Neuronal stem cell (in vitro differentiated cells): Measurements from ENCODE around the gene RGS6.

ENCODE experiments used
- DNase-seq: peaks from one replicate; pipeline ENCODE4 v3.0.0-alpha.2; 2013; ENCODE audit warnings: low spot score
- H2AFZ ChIP-seq: one replicate; pipeline ENCODE4 v1.6.1; 2013; ENCODE audit warnings: mild to moderate bottlenecking, low read length, inconsistent platforms
- H2AK5ac ChIP-seq: 2 replicates; pipeline ENCODE4 v1.6.1; 2013; ENCODE audit warnings: low read depth, mild to moderate bottlenecking, inconsistent platforms, low read length, moderate library complexity, mixed read lengths
- H2BK120ac ChIP-seq: 2 replicates; pipeline ENCODE4 v1.6.1; 2013; ENCODE audit warnings: low read depth, mild to moderate bottlenecking, inconsistent platforms, low read length, moderate library complexity, mixed read lengths
- H2BK12ac ChIP-seq: one replicate; pipeline ENCODE4 v1.6.1; 2013; ENCODE audit warnings: low read length, inconsistent platforms
- H2BK15ac ChIP-seq: 2 replicates; pipeline ENCODE4 v1.6.1; 2013; ENCODE audit warnings: mild to moderate bottlenecking, low read length, inconsistent platforms, mixed read lengths
- H2BK5ac ChIP-seq: one replicate; pipeline ENCODE4 v1.6.1; 2013; ENCODE audit warnings: inconsistent platforms, mild to moderate bottlenecking, low read length, moderate library complexity
- H3K14ac ChIP-seq: one replicate; pipeline ENCODE4 v1.6.1; 2013; ENCODE audit warnings: low read length, inconsistent platforms
- H3K18ac ChIP-seq: 2 replicates; pipeline ENCODE4 v1.6.1; 2013; ENCODE audit warnings: low read length, inconsistent platforms
- H3K23ac ChIP-seq: 2 replicates; pipeline ENCODE4 v1.6.1; 2013; ENCODE audit warnings: low read depth, mild to moderate bottlenecking, mixed read lengths, low read length, inconsistent platforms; ENCODE audit not compliant: poor library complexity
- H3K27ac ChIP-seq: replicated peaks from 3 replicates; pipeline ENCODE4 v1.5.1; 2013; ENCODE audit warnings: low read length, inconsistent platforms
- H3K27me3 ChIP-seq, 3 experiments: 2 replicates each; pipeline ENCODE4 v1.6.1; 2013; ENCODE audit warnings: low read length in 3 of 3, mild to moderate bottlenecking in 2 of 3, inconsistent platforms in 1 of 3, low read depth in 1 of 3, mixed read lengths in 1 of 3, moderate library complexity in 1 of 3; ENCODE audit not compliant: control insufficient read depth in 3 of 3, insufficient read depth in 3 of 3
- H3K36me3 ChIP-seq, 2 donors: replicated peaks in 1 of 2; 2 replicates each; pipeline ENCODE4 v1.6.1; 2013; ENCODE audit warnings: low read length in 2 of 2; ENCODE audit not compliant: control insufficient read depth in 2 of 2, insufficient read depth in 2 of 2
- H3K4ac ChIP-seq: 2 replicates; pipeline ENCODE4 v1.6.1; 2013; ENCODE audit warnings: inconsistent platforms, mild to moderate bottlenecking, low read length, moderate library complexity
- H3K4me1 ChIP-seq, 2 donors: 1 replicate in 1 of 2; 2 replicates in 1 of 2; pipeline ENCODE4 v1.6.1; 2013; ENCODE audit warnings: low read length in 2 of 2, low read depth in 1 of 2; ENCODE audit not compliant: control insufficient read depth in 2 of 2, insufficient read depth in 1 of 2
- H3K4me2 ChIP-seq: one replicate; pipeline ENCODE4 v1.6.1; 2013; ENCODE audit warnings: mild to moderate bottlenecking, low read length, inconsistent platforms; ENCODE audit not compliant: insufficient read depth, poor library complexity, severe bottlenecking
- H3K4me3 ChIP-seq, 2 donors: 2 replicates each; pipeline ENCODE4 v1.5.1; 2013; ENCODE audit warnings: low read length in 2 of 2, mild to moderate bottlenecking in 2 of 2, inconsistent platforms in 1 of 2, moderate library complexity in 1 of 2
- H3K79me1 ChIP-seq: one replicate; pipeline ENCODE4 v1.6.1; 2013; ENCODE audit warnings: low read depth, mild to moderate bottlenecking, inconsistent platforms, low read length, moderate library complexity
- H3K9ac ChIP-seq: one replicate; pipeline ENCODE4 v1.6.1; 2013; ENCODE audit warnings: mild to moderate bottlenecking, low read depth, low read length, inconsistent platforms; ENCODE audit not compliant: poor library complexity
- H3K9me3 ChIP-seq, 2 donors: replicated peaks in 1 of 2; 2 replicates each; pipeline versions ENCODE3 to v1.6.1; 2013; ENCODE audit warnings: low read length in 2 of 2, mild to moderate bottlenecking in 2 of 2, inconsistent platforms in 1 of 2, low read depth in 1 of 2, mixed read lengths in 1 of 2, moderate library complexity in 1 of 2; ENCODE audit not compliant: control insufficient read depth in 2 of 2, insufficient read depth in 1 of 2
- H4K8ac ChIP-seq: one replicate; pipeline ENCODE4 v1.6.1; 2013; ENCODE audit warnings: low read depth, mild to moderate bottlenecking, inconsistent platforms, low read length, moderate library complexity
- H4K91ac ChIP-seq: one replicate; pipeline ENCODE4 v1.6.1; 2013; ENCODE audit warnings: low read length, low read depth, mild to moderate bottlenecking, inconsistent platforms; ENCODE audit not compliant: poor library complexity
- WGBS, 2 donors: extraction: QIAGEN DNeasy Blood & Tissue Kit; methylation state at CpG; one replicate each; pipeline ENCODE4 v1.1.7; 2013; ENCODE audit warnings: missing lambda C conversion rate in 2 of 2, mixed read lengths in 1 of 2; ENCODE audit not compliant: insufficient read length in 2 of 2, insufficient replicate concordance in 1 of 2; ENCODE audit errors: extremely low coverage in 2 of 2; 5-methylcytosine and 5-hydroxymethylcytosine counted together

RGS6 gene

DNA sequence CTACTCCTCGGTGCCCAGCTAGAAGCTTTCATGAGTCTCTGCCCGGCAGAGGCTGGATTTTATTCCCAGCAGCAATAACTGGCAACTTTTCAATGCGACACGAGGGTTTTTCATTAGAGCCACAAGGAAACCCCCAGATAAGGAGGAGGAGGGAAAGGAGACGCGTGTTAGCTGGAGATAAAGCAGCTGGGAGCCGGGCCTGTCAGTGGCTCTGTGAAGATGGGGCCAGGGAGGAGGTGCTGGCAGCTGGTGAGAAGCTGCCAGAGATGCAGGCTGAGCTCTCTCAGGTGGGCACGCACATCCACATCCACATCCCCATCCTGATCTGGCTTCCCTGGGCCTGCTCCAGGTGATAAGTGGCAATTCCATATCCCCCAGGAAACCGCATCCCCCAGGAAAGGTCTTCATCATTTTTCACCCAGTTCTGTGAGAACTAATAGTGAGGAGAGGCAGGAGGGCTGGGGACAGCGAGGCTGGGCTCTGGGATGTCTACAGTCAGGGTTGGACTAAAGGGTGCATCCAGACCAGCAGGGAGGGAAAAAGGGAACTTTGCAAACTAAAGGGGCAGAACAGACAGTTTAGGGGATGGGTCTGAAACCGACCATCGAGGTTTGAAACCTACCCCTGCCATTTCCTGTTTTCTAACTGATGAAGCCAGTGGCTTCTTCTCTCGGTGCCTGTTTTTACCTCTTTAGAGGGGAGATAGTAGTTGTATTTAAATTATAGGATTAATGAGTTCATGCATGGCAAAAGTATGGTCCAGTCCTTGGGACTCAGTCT is 548.4 kb downstream of the RGS6 start:
- no peak for DNase-seq
- Histone ChIP-seq H3K36me3 (no peaks in the 10 kb centered on the region), H2BK120ac (no peak overlapping the region), H3K4ac (no peak overlapping the region), H3K79me1 (no peaks in the 10 kb centered on the region), H3K4me1 (peaks cover 13 to 51% of the 10 kb centered on the region in 2 donors), H2BK5ac (no peak overlapping the region), H2AFZ (peak overlapping the region; percentile 37), H3K4me2 (no peak overlapping the region), H3K18ac (no peak overlapping the region), H3K9me3 (peaks cover 0 to 8% of the 10 kb centered on the region in 2 donors), H3K14ac (no peak overlapping the region), H3K23ac (no peak overlapping the region), H2BK12ac (no peak overlapping the region), H3K27ac (no peak overlapping the region), H2AK5ac (no peak overlapping the region), H3K9ac (no peak overlapping the region), H2BK15ac (no peak overlapping the region), H4K8ac (no peak overlapping the region), H3K4me3 (no peak overlapping the region), H3K27me3 (no peaks in the 10 kb centered on the region), H4K91ac (no peak overlapping the region)
- no CpG with 5 or more reads among the region's 13 CpGs for WGBS, 2 donors

DNA sequence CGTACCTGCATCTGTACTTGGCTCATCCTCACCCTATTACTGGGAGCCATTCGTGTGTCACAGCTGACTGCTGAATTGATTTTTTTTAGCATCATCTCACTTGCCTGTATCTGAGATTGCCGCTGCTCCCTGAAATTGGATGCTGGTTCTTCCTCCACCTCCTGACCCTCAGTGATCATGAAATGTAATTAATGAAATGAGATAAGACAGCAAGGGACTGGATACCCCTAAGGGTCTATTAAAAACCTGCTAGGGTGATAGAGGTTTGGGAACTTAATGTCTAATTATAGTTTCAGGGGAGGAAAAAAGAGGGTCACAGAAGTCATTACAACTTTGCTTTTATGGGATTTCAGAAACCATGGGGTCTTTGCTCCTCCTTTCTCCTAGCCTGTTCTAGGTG is 551.1 kb downstream of the RGS6 start:
- Histone ChIP-seq H3K36me3 (no peaks in the 10 kb centered on the region), H3K4me3 (no peak overlapping the region), H2AFZ (no peak overlapping the region), H3K27ac (no peak overlapping the region), H3K79me1 (no peaks in the 10 kb centered on the region), H2BK120ac (no peak overlapping the region), H4K8ac (no peak overlapping the region), H2AK5ac (no peak overlapping the region), H3K4ac (no peak overlapping the region), H2BK5ac (no peak overlapping the region), H3K9ac (no peak overlapping the region), H3K27me3 (no peaks in the 10 kb centered on the region), H3K4me1 (peaks cover 12 to 27% of the 10 kb centered on the region in 2 donors), H3K4me2 (no peak overlapping the region), H3K9me3 (peaks cover 0 to 19% of the 10 kb centered on the region in 2 donors), H3K14ac (no peak overlapping the region), H4K91ac (no peak overlapping the region), H3K18ac (no peak overlapping the region), H3K23ac (no peak overlapping the region), H2BK15ac (no peak overlapping the region), H2BK12ac (no peak overlapping the region)
- no peak for DNase-seq
- WGBS, 2 donors, result no CpG with 5 or more reads among the region's 3 CpGs

- Histone ChIP-seq H3K9me3 (peaks cover 2 to 31% of the 10 kb centered on the region in 2 donors), H4K91ac (no peak overlapping the region), H3K4me3 (no peak overlapping the region), H3K79me1 (no peaks in the 10 kb centered on the region), H3K18ac (no peak overlapping the region), H3K4ac (no peak overlapping the region), H4K8ac (no peak overlapping the region), H3K9ac (no peak overlapping the region), H2BK12ac (no peak overlapping the region), H2AK5ac (no peak overlapping the region), H2BK120ac (no peak overlapping the region), H2AFZ (no peak overlapping the region), H3K14ac (no peak overlapping the region), H2BK5ac (no peak overlapping the region), H3K4me1 (peaks cover 0 to 5% of the 10 kb centered on the region in 2 donors), H3K27ac (no peak overlapping the region), H2BK15ac (no peak overlapping the region), H3K27me3 (no peaks in the 10 kb centered on the region), H3K23ac (no peak overlapping the region), H3K4me2 (no peak overlapping the region), H3K36me3 (no peaks in the 10 kb centered on the region)
- no peak for DNase-seq
- no CpG with 5 or more reads among the region's 1 CpG for WGBS, 2 donors
These were observed 553.5 kb downstream of the RGS6 start for GRCh38 chr14:72485695-72486094.

DNA sequence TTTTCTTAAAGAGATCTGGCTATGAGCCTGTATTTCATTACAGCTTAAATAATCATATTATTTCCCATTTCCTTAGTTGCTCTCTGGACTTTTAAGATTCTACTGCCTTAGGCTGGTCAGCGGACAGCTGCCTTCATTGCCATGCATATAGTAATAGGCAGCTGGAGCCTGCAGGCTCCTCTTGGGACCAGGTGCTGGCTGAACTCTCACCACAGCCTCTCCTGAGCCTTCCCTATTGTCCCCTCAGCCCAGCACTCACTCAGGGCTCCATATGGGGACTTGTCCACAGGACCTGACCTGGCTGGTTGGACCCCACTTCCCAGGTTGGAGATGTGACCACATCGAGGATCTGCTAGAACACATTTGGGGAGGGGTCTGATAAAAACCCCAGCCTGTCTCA is 556.3 kb downstream of the RGS6 start:
- Histone ChIP-seq H2BK5ac (no peak overlapping the region), H2BK12ac (no peak overlapping the region), H3K27me3 (no peaks in the 10 kb centered on the region), H3K4ac (no peak overlapping the region), H3K9ac (no peak overlapping the region), H3K18ac (no peak overlapping the region), H4K8ac (no peak overlapping the region), H2BK120ac (no peak overlapping the region), H3K9me3 (peaks cover 2 to 34% of the 10 kb centered on the region in 2 donors), H3K36me3 (no peaks in the 10 kb centered on the region), H3K27ac (no peak overlapping the region), H3K14ac (no peak overlapping the region), H3K4me2 (no peak overlapping the region), H4K91ac (no peak overlapping the region), H3K4me1 (no peaks in the 10 kb centered on the region), H3K79me1 (no peaks in the 10 kb centered on the region), H3K23ac (no peak overlapping the region), H2BK15ac (no peak overlapping the region), H2AK5ac (no peak overlapping the region), H2AFZ (no peak overlapping the region), H3K4me3 (peak overlapping the region in 1 of 2 donors; percentile 32)
- no peak for DNase-seq
- no CpG with 5 or more reads among the region's 2 CpGs for WGBS, 2 donors
